ENCODE results near the gene TRAPPC6A. TPM values are rescaled to one million over a fixed set of nuclear protein-coding genes. Genes with fewer than 3 reads are reported as not detected.

Gene TRAPPC6A
- total and polyA plus RNA-seq, 4 donors = 14.0 to 38.4 (median 26.2) TPM

DNA sequence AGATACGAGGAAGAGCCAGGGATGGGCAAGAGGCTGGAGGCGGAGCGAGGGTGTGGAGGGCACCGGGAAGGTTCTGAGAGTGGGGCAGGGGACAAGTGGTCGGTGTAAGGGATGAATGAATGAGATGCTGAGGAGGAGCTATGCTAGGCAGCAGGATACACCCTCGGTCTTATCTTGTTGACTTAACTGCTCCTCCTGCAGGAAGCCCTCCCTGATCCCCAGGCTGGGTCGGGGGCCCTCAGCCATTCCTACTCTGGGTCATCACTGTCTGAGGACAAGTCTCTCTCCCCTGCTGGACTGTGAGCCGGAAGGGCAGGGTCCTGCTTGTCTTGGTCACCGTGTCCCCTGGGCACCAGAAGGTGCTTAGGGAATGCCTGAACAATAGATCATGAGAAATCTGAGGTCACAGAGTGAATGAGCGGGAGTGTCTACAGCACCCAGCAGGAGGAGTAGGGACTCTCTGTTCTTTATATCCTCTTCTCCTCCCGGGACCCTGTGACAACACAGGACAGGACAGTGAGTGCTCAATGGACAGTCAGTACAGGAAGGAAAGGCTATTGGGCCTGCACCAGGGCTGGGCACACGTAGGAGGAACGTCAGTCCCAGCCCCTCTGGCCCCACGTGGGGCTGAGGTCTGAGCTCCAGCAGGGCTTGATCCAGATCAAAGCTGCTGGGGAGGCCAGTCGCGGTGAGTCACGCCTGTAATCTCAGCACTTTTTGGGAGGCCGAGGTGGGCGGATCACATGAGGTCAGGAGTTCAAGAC is 23.8 kb downstream of the TRAPPC6A start:
- peaks cover 0 to 27% (median 21%) of the 10 kb centered on the region in 3 donors for H3K27me3 ChIP-seq (ENCODE audit: control insufficient read depth in 3 of 3, insufficient read depth in 3 of 3, low read length in 2 of 3)
- no peak overlapping the region for H3K9ac ChIP-seq (ENCODE audit: insufficient read depth in 1 of 2, low read length in 2 of 2)
- TF ChIP-seq, protein P1, sequence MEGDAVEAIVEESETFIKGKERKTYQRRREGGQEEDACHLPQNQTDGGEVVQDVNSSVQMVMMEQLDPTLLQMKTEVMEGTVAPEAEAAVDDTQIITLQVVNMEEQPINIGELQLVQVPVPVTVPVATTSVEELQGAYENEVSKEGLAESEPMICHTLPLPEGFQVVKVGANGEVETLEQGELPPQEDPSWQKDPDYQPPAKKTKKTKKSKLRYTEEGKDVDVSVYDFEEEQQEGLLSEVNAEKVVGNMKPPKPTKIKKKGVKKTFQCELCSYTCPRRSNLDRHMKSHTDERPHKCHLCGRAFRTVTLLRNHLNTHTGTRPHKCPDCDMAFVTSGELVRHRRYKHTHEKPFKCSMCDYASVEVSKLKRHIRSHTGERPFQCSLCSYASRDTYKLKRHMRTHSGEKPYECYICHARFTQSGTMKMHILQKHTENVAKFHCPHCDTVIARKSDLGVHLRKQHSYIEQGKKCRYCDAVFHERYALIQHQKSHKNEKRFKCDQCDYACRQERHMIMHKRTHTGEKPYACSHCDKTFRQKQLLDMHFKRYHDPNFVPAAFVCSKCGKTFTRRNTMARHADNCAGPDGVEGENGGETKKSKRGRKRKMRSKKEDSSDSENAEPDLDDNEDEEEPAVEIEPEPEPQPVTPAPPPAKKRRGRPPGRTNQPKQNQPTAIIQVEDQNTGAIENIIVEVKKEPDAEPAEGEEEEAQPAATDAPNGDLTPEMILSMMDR (IDR thresholded peaks at IDR 0.05; ENCODE audit: control extremely low read depth, extremely low read depth) = no peak
- H3K9me3 ChIP-seq (ENCODE audit: control insufficient read depth in 4 of 4, insufficient read depth in 3 of 4, low read length in 3 of 4) = peaks cover 0 to 9% (median 0%) of the 10 kb centered on the region in 4 donors
- no peak overlapping the region for H3K27ac ChIP-seq (ENCODE audit: low read depth in 1 of 2, low read length in 1 of 2)
- no peak overlapping the region for H3K4me3 ChIP-seq
- no peaks in the 10 kb centered on the region for H3K36me3 ChIP-seq (ENCODE audit: control insufficient read depth in 4 of 4, insufficient read depth in 4 of 4, low read length in 4 of 4)
- no peak for ATAC-seq (ENCODE audit: insufficient read depth, low FRiP score)
- no peak for DNase-seq
- peaks cover 0 to 27% (median 11%) of the 10 kb centered on the region in 5 donors for H3K4me1 ChIP-seq (ENCODE audit: control insufficient read depth in 5 of 5, insufficient read depth in 5 of 5, low read length in 5 of 5)
- WGBS, 2 donors = 49 to 57% methylated on average over 19 of the region's 19 CpGs

DNA sequence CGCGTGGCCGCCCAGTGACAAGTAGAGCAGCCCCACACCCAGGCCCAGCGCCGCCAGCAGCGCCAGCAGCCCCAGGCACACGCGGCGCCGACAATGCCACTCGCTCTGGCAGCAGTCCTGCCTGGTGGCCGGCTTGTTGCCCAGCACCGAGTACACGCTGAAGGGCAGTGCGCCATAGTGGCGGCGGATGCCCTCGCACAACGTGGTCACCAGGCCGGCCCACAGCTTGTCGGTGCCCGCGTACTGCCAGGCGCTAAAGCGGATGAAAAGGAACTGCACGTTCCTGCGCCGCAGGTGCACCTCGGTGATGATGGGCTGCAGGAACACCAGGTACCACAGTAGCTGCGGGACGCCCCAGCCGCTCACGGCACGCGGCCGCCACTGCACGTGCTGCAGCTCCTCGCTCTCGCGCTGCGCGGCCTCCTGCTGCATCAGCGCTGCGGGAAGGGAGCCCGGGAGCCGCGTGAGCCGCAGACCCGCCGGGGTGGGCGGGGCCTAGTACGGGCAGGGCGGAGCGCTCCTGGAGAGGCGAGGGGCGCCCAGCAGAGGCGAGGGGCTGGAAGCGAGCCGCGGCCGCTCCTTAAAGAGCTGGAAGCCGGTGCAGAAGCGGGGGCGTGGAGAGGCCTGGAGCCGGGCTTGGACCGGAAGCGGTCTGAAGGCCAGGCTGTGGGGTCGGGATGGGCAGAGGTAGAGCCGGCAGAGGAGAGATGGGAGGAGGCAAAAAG is 24.5 kb downstream of the TRAPPC6A start:
- peak; percentile 22 for ATAC-seq (ENCODE audit: insufficient read depth, low FRiP score)
- 2 to 3% methylated on average over 60 to 69 of the region's 69 CpGs for WGBS, 2 donors
- Histone ChIP-seq H3K27ac (ENCODE audit: low read depth in 1 of 2, low read length in 1 of 2) (no peak overlapping the region), H3K4me1 (ENCODE audit: control insufficient read depth in 5 of 5, insufficient read depth in 5 of 5, low read length in 5 of 5) (peaks cover 0 to 27% (median 11%) of the 10 kb centered on the region in 5 donors), H3K27me3 (ENCODE audit: control insufficient read depth in 3 of 3, insufficient read depth in 3 of 3, low read length in 2 of 3) (peaks cover 0 to 27% (median 21%) of the 10 kb centered on the region in 3 donors), H3K9me3 (ENCODE audit: control insufficient read depth in 4 of 4, insufficient read depth in 3 of 4, low read length in 3 of 4) (peaks cover 0 to 9% (median 0%) of the 10 kb centered on the region in 4 donors), H3K9ac (ENCODE audit: insufficient read depth in 1 of 2, low read length in 2 of 2) (no peak overlapping the region), H3K36me3 (ENCODE audit: control insufficient read depth in 4 of 4, insufficient read depth in 4 of 4, low read length in 4 of 4) (no peaks in the 10 kb centered on the region), H3K4me3 (no peak overlapping the region)
- peak in 2 of 3 donors; percentile 56 to 58 for DNase-seq
- TF ChIP-seq, protein P1 (IDR thresholded peaks at IDR 0.05; ENCODE audit: control extremely low read depth, extremely low read depth) = no peak

DNA sequence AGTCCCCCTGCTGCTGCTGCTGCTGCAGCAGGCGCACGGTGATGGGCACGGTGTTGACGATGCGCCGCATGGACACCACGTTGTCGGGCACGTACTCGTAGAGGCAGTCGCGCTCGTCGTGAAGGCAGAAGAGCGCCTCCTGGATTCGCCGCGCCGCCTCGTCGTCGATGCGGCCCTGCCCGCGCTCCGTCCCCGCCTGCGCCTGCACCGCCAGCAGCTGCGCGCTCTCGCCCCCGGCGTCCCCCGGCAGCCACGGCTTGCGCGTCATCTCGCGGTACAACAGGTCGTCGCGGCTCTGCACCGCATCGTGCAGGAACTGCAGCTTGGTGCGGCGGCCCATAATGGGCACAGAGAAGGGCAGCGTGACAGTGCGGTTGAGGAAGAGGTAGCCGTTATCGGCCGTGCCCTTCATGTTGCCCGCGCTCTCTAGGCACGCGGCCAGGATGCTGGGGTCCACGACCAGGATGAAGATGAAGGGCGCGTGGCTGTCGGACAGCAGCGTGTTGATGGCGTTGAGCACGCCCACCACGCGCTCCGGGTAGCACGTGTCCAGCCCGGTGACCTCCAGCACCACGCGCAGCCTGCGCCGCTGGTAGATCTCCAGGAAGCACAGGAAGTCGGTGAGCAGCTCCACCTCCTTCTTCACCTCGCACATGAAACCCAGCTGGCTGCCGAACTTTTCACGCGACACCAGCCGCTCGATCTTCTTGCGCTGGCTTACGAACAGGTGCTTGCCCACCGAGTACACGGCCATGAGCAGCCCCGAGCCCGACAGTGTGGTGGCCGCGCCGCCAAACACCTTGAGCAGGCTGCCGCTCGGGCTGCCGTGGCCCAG is 25.3 kb downstream of the TRAPPC6A start:
- Histone ChIP-seq H3K9ac (ENCODE audit: insufficient read depth in 1 of 2, low read length in 2 of 2) (no peak overlapping the region), H3K4me1 (ENCODE audit: control insufficient read depth in 5 of 5, insufficient read depth in 5 of 5, low read length in 5 of 5) (peaks cover 0 to 27% (median 11%) of the 10 kb centered on the region in 5 donors), H3K27me3 (ENCODE audit: control insufficient read depth in 3 of 3, insufficient read depth in 3 of 3, low read length in 2 of 3) (peaks cover 0 to 27% (median 21%) of the 10 kb centered on the region in 3 donors), H3K36me3 (ENCODE audit: control insufficient read depth in 4 of 4, insufficient read depth in 4 of 4, low read length in 4 of 4) (no peaks in the 10 kb centered on the region), H3K9me3 (ENCODE audit: control insufficient read depth in 4 of 4, insufficient read depth in 3 of 4, low read length in 3 of 4) (peaks cover 0 to 9% (median 0%) of the 10 kb centered on the region in 4 donors), H3K27ac (ENCODE audit: low read depth in 1 of 2, low read length in 1 of 2) (no peak overlapping the region), H3K4me3 (no peak overlapping the region)
- 1 to 3% methylated on average over 84 to 91 of the region's 91 CpGs for WGBS, 2 donors
- ATAC-seq (ENCODE audit: insufficient read depth, low FRiP score) (no peak), DNase-seq (peak; percentile 42 to 57 (median 49))
- TF ChIP-seq, protein P1 (IDR thresholded peaks at IDR 0.05; ENCODE audit: control extremely low read depth, extremely low read depth) = no peak
